KG1 (cell line): Measurements from ENCODE around the gene EFNA5.

ENCODE experiments used
- DNase-seq: peaks from one replicate; lab custom pipeline; 2025; lab: John Stamatoyannopoulos, UW

The EFNA5 gene

GRCh38 chr5:107672211-107673038 lies 1.7 kb upstream of the EFNA5 start:
- no peak for DNase-seq

- DNase-seq = no peak
Observed at GRCh38 chr5:107671742-107672210, 1.0 kb upstream of the EFNA5 start.

GRCh38 chr5:107670087-107670931 lies 428 bp downstream of the EFNA5 start:
- DNase-seq = no peak

GRCh38 chr5:107669096-107670031 lies 1.4 kb downstream of the EFNA5 start:
- no peak for DNase-seq

GRCh38 chr5:107668154-107669095 lies 2.3 kb downstream of the EFNA5 start:
- DNase-seq = no peak

GRCh38 chr5:107666051-107666655 lies 4.6 kb downstream of the EFNA5 start:
- no peak for DNase-seq

GRCh38 chr5:107665036-107665570 lies 5.6 kb downstream of the EFNA5 start:
- no peak for DNase-seq

- no peak for DNase-seq
Observed at GRCh38 chr5:107663697-107664096, 7.0 kb downstream of the EFNA5 start.

GRCh38 chr5:107661650-107662044 lies 9.1 kb downstream of the EFNA5 start:
- DNase-seq = no peak

GRCh38 chr5:107661038-107661649 lies 9.6 kb downstream of the EFNA5 start:
- no peak for DNase-seq

GRCh38 chr5:107658528-107658927 lies 12.2 kb downstream of the EFNA5 start:
- DNase-seq = no peak

GRCh38 chr5:107655831-107656230 lies 14.9 kb downstream of the EFNA5 start:
- DNase-seq = no peak

- DNase-seq = no peak
Observed at GRCh38 chr5:107654827-107655226, 15.9 kb downstream of the EFNA5 start.

- DNase-seq = no peak
Observed at GRCh38 chr5:107653685-107654084, 17.1 kb downstream of the EFNA5 start.

- DNase-seq = no peak
Observed at GRCh38 chr5:107652839-107653607, 17.7 kb downstream of the EFNA5 start.

- DNase-seq = no peak
Observed at GRCh38 chr5:107652408-107652807, 18.3 kb downstream of the EFNA5 start.

- DNase-seq = no peak
Observed at GRCh38 chr5:107651325-107651724, 19.4 kb downstream of the EFNA5 start.

GRCh38 chr5:107646418-107646817 lies 24.3 kb downstream of the EFNA5 start:
- DNase-seq = no peak

GRCh38 chr5:107640568-107640967 lies 30.2 kb downstream of the EFNA5 start:
- no peak for DNase-seq
